Activated B cell treated with CpG ODN at 0.5 μM for 24 hours (primary cell): ENCODE data around the gene KCNG3. TPM values are rescaled to one million over a fixed set of nuclear protein-coding genes. Genes with fewer than 3 reads are reported as not detected.

ENCODE experiments used
- ATAC-seq: fragments of 200-7000 bp; cut with Tn5 transposase; one replicate; pipeline ENCODE4 v1.10.0; 2021; ENCODE audit warnings: low read depth, mild to moderate bottlenecking, moderate library complexity
- CTCF ChIA-PET: fragments of 350-600 bp; sonication (Branson Sonifier 250); formaldehyde crosslinking; loops from one replicate; lab custom pipeline; 2021; ENCODE audit warnings: antibody characterized with exemption; lab: Charles Lee
- POLR2A ChIA-PET: fragments of 350-600 bp; sonication (Branson Sonifier 250); formaldehyde crosslinking; loops from one replicate; lab custom pipeline; 2021; ENCODE audit warnings: antibody characterized with exemption; lab: Charles Lee
- DNase-seq: peaks from one replicate; pipeline ENCODE4 v3.0.0; 2022
- H3K27ac Mint-ChIP-seq: one replicate; pipeline ENCODE4 v1.8.0; 2020; ENCODE audit warnings: mixed read lengths
- H3K27me3 Mint-ChIP-seq: one replicate; pipeline ENCODE4 v1.8.0; 2021; ENCODE audit warnings: mixed read lengths
- H3K36me3 Mint-ChIP-seq: one replicate; pipeline ENCODE4 v1.8.0; 2021; ENCODE audit warnings: low read depth, mixed read lengths
- H3K4me1 Mint-ChIP-seq: one replicate; pipeline ENCODE4 v1.8.0; 2021; ENCODE audit warnings: mixed read lengths
- H3K4me3 Mint-ChIP-seq: one replicate; pipeline ENCODE4 v1.8.0; 2020; ENCODE audit warnings: mild to moderate bottlenecking, mixed read lengths
- H3K9me3 Mint-ChIP-seq: one replicate; pipeline ENCODE4 v1.8.0; 2020; ENCODE audit warnings: mixed read lengths
- CTCF ChIP-seq: fragments of 200-600 bp; IDR thresholded peaks from one replicate; pipeline ENCODE4 v1.8.0; 2022; ENCODE audit warnings: antibody characterized with exemption, mild to moderate bottlenecking
- intact Hi-C: fragments of 100-400 bp; cut with micrococcal nuclease; formaldehyde crosslinking; loops from one replicate; pipeline ENCODE4 v1.15.1; 2024
- total RNA-seq: library from RNA; stranded (reverse); gene quantifications from 2 replicates; pipeline ENCODE4 v1.2.3, GENCODE V29; 2022

The KCNG3 gene
- total RNA-seq, 1 donor from 2014 or later: not detected

DNA sequence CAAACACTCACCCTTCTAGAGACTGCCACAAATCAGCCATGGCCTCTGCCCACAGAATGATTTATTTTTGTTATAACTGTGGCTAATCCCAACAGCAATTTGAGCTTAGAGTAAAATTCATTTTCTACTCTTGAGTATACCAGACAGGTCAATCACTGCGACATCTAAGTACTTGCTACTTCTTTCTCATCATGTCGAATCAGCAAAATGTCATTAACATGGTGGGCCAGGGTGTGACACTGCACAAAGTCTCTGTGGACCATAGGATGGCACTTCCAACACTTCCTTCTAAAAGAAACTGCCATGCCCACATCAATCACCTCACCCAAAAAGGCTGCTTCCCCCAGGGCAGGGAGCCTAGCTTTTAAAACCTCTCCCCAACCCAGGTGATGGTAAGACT lies 64.4 kb downstream of the KCNG3 start:
- POLR2A ChIA-PET: no interaction called here

GRCh38 chr2:42425697-42426096 lies 68.1 kb downstream of the KCNG3 start:
- Mint-ChIP-seq H3K4me1 (no peaks in the 10 kb centered on the region), H3K27me3 (peaks cover 21% of the 10 kb centered on the region), H3K27ac (no peak overlapping the region), H3K9me3 (no peaks in the 10 kb centered on the region), H3K36me3 (no peaks in the 10 kb centered on the region), H3K4me3 (no peak overlapping the region)
- no peak for TF ChIP-seq CTCF
- POLR2A ChIA-PET: no interaction called here
- intact Hi-C loops: no loop called here
- CTCF ChIA-PET: no interaction called here
- DNase-seq (no peak), ATAC-seq (no peak)

More for the DNA sequence above, 64.4 kb downstream of the KCNG3 start:
- H3K4me3 Mint-ChIP-seq: no peak overlapping the region
- no peak overlapping the region for H3K27ac Mint-ChIP-seq
- DNase-seq (no peak), ATAC-seq (no peak)
- peaks cover 17% of the 10 kb centered on the region for H3K27me3 Mint-ChIP-seq
- CTCF ChIA-PET: no interaction called here
- H3K4me1 Mint-ChIP-seq: no peaks in the 10 kb centered on the region
- no peaks in the 10 kb centered on the region for H3K9me3 Mint-ChIP-seq
- TF ChIP-seq CTCF: no peak
- H3K36me3 Mint-ChIP-seq: no peaks in the 10 kb centered on the region
- intact Hi-C loops: no loop called here

DNA sequence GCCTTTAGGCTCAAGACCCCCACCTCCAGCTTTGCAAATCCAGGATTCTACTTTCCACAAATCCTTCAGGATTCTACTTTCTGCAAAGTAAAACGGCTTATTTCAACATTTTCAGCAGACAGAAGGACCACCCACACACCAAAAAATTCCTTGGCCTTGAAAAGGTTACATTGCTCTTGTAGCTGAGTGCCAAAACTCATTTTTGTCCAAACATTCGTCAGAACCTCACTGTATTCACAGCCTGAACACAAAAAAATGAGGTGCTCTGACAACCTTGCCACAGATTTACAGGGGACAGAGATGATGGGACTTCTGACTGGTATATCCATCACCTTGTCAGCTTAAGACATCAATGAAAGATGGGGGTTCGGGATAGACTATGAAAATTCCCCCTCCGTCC lies 69.7 kb downstream of the KCNG3 start:
- ChIA-PET CTCF (no interaction called here), POLR2A (no interaction called here)
- Mint-ChIP-seq H3K4me3 (no peak overlapping the region), H3K36me3 (no peaks in the 10 kb centered on the region), H3K9me3 (no peaks in the 10 kb centered on the region), H3K4me1 (no peaks in the 10 kb centered on the region), H3K27ac (no peak overlapping the region), H3K27me3 (peaks cover 15% of the 10 kb centered on the region)
- DNase-seq (no peak), ATAC-seq (no peak)
- no peak for TF ChIP-seq CTCF
- intact Hi-C loops: no loop called here

- DNase-seq (no peak), ATAC-seq (no peak)
- ChIA-PET POLR2A (no interaction called here), CTCF (no interaction called here)
- Mint-ChIP-seq H3K4me3 (no peak overlapping the region), H3K9me3 (no peaks in the 10 kb centered on the region), H3K27me3 (peaks cover 15% of the 10 kb centered on the region), H3K36me3 (no peaks in the 10 kb centered on the region), H3K4me1 (no peaks in the 10 kb centered on the region), H3K27ac (no peak overlapping the region)
- intact Hi-C loops: no loop called here
- TF ChIP-seq CTCF: no peak
Measured at GRCh38 chr2:42421601-42422239, 72.1 kb downstream of the KCNG3 start.

- ChIA-PET CTCF (no interaction called here), POLR2A (no interaction called here)
- intact Hi-C loops: no loop called here
- TF ChIP-seq CTCF: no peak
- H3K36me3 Mint-ChIP-seq: no peaks in the 10 kb centered on the region
- H3K9me3 Mint-ChIP-seq: no peaks in the 10 kb centered on the region
- H3K27me3 Mint-ChIP-seq: peaks cover 15% of the 10 kb centered on the region
- H3K4me3 Mint-ChIP-seq: no peak overlapping the region
- DNase-seq (no peak), ATAC-seq (no peak)
- no peak overlapping the region for H3K27ac Mint-ChIP-seq
- no peaks in the 10 kb centered on the region for H3K4me1 Mint-ChIP-seq
Measured at GRCh38 chr2:42421157-42421485, 72.7 kb downstream of the KCNG3 start.
